Tibial nerve (tissue), 4 donors: ENCODE results near the gene ALPI. TPM values are rescaled to one million over a fixed set of nuclear protein-coding genes. Genes with fewer than 3 reads are reported as not detected.

ENCODE experiments used
- DNase-seq, 2 donors: peaks; one replicate each; pipeline ENCODE4 v3.0.0-alpha.2; 2019; ENCODE audit warnings: low spot score in 2 of 2
- H3K27ac ChIP-seq, 4 donors: fragments of 200-600 bp; sonication (generic) in 3 of 4; one replicate each; pipeline ENCODE4 v1.5.1; 2017 to 2019; ENCODE audit warnings: mild to moderate bottlenecking in 1 of 4
- H3K27me3 ChIP-seq, 2 donors: fragments of 200-600 bp; sonication (generic) in 1 of 2; one replicate each; pipeline versions ENCODE4 v1.5.1 to v1.6.0; 2017 to 2019
- H3K36me3 ChIP-seq, 3 donors: fragments of 200-600 bp; sonication (generic); one replicate each; pipeline ENCODE4 v1.5.1; 2018 to 2019
- H3K4me1 ChIP-seq, 4 donors: fragments of 200-600 bp; sonication (generic) in 3 of 4; one replicate each; pipeline ENCODE4 v1.5.1; 2017 to 2019
- H3K4me3 ChIP-seq, 4 donors: fragments of 200-600 bp; sonication (generic) in 3 of 4; one replicate each; pipeline ENCODE4 v1.5.1; 2017 to 2019; ENCODE audit warnings: mild to moderate bottlenecking in 1 of 4, moderate library complexity in 1 of 4
- H3K9me3 ChIP-seq, 4 donors: fragments of 200-600 bp; sonication (generic) in 3 of 4; one replicate each; pipeline ENCODE4 v1.5.1; 2017 to 2019
- EP300 ChIP-seq, 2 donors: sonication (generic); formaldehyde crosslinking; IDR thresholded peaks; one replicate each; pipeline ENCODE4 v1.6.1; 2017; ENCODE audit warnings: antibody characterized with exemption in 2 of 2, mild to moderate bottlenecking in 1 of 2
- POLR2A ChIP-seq, 2 donors: fragments of 450-650 bp; IDR thresholded peaks; one replicate each; pipeline ENCODE4 v1.6.1; 2017; ENCODE audit warnings: antibody characterized with exemption in 2 of 2, mild to moderate bottlenecking in 2 of 2, moderate library complexity in 2 of 2
- WGBS, 2 donors: methylation state at CpG; one replicate each; pipeline ENCODE4 v1.1.5; 2018; 5-methylcytosine and 5-hydroxymethylcytosine counted together
- total RNA-seq, 4 donors: library from RNA; depleted of rRNA; stranded (reverse); fragments of >200 nt; gene quantifications; one replicate each; pipeline ENCODE4 v1.1.0, GENCODE V29; 2016
- TF ChIP-seq, protein P1 (sequence below), 5 experiments: fragments of 200-600 bp in 3 of 5; fragments of 450-650 bp in 2 of 5; sonication (generic) in 3 of 5; IDR thresholded peaks; one replicate each; pipeline ENCODE4 v1.5.1; 2016 to 2019; ENCODE audit warnings: antibody characterized with exemption in 5 of 5, mild to moderate bottlenecking in 3 of 5, moderate library complexity in 2 of 5

The ALPI gene
- total RNA-seq, 4 donors from 2014 or later: not detected

GRCh38 chr2:232504438-232504837 is 48.5 kb downstream of the ALPI start:
- no peak overlapping the region for H3K27ac ChIP-seq
- 72 to 94% methylated on average over 2 of the region's 2 CpGs for WGBS, 2 donors

GRCh38 chr2:232505856-232506255 is 49.9 kb downstream of the ALPI start:
- Histone ChIP-seq H3K4me3 (no peak overlapping the region), H3K27me3 (peaks cover 0 to 53% of the 10 kb centered on the region in 2 donors), H3K36me3 (no peaks in the 10 kb centered on the region), H3K27ac (no peak overlapping the region), H3K4me1 (peaks cover 0 to 17% (median 3%) of the 10 kb centered on the region in 4 donors), H3K9me3 (no peaks in the 10 kb centered on the region)
- WGBS, 2 donors: 51 to 60% methylated on average over 7 to 10 of the region's 10 CpGs
- TF ChIP-seq POLR2A (IDR thresholded peaks at IDR 0.05): no peak
- TF ChIP-seq EP300 (IDR thresholded peaks at IDR 0.05): no peak
- TF ChIP-seq, protein P1, sequence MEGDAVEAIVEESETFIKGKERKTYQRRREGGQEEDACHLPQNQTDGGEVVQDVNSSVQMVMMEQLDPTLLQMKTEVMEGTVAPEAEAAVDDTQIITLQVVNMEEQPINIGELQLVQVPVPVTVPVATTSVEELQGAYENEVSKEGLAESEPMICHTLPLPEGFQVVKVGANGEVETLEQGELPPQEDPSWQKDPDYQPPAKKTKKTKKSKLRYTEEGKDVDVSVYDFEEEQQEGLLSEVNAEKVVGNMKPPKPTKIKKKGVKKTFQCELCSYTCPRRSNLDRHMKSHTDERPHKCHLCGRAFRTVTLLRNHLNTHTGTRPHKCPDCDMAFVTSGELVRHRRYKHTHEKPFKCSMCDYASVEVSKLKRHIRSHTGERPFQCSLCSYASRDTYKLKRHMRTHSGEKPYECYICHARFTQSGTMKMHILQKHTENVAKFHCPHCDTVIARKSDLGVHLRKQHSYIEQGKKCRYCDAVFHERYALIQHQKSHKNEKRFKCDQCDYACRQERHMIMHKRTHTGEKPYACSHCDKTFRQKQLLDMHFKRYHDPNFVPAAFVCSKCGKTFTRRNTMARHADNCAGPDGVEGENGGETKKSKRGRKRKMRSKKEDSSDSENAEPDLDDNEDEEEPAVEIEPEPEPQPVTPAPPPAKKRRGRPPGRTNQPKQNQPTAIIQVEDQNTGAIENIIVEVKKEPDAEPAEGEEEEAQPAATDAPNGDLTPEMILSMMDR (IDR thresholded peaks at IDR 0.05): no peak
- DNase-seq: no peak

More at GRCh38 chr2:232504438-232504837, 48.5 kb downstream of the ALPI start:
- peaks cover 0 to 17% (median 3%) of the 10 kb centered on the region in 4 donors for H3K4me1 ChIP-seq
- H3K9me3 ChIP-seq: no peaks in the 10 kb centered on the region
- peaks cover 0 to 53% of the 10 kb centered on the region in 2 donors for H3K27me3 ChIP-seq
- no peak for DNase-seq
- no peak for TF ChIP-seq POLR2A (IDR thresholded peaks at IDR 0.05)
- TF ChIP-seq, protein P1 (IDR thresholded peaks at IDR 0.05): no peak
- no peak for TF ChIP-seq EP300 (IDR thresholded peaks at IDR 0.05)
- H3K4me3 ChIP-seq: no peak overlapping the region
- H3K36me3 ChIP-seq: no peaks in the 10 kb centered on the region

DNA sequence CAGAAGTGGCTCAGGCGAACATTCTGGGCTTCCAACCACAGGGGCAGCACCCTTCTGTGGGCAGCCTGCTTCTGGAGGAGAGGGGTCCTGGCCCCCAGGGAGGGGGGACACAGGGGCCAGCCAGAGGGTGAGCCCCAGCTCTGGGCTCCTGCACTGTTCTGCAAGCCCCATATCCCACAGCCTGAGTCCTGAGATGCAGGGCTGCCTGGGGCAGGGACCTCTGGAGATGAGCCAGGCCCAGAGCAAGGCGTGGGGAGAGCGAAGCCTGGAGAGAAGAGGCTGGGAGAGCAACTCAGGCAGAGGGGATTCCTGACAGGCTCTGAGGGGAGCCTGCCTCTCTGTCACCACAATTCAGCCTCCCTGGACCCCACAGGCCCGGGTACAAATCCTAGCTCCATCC is 50.8 kb downstream of the ALPI start:
- H3K27me3 ChIP-seq: peaks cover 0 to 53% of the 10 kb centered on the region in 2 donors
- no peak overlapping the region for H3K27ac ChIP-seq
- no peak overlapping the region for H3K4me3 ChIP-seq
- WGBS, 2 donors: 47 to 72% methylated on average over 4 of the region's 4 CpGs
- peaks cover 0 to 17% (median 3%) of the 10 kb centered on the region in 4 donors for H3K4me1 ChIP-seq
- H3K36me3 ChIP-seq: no peaks in the 10 kb centered on the region
- DNase-seq: no peak
- TF ChIP-seq, protein P1 (IDR thresholded peaks at IDR 0.05): no peak
- TF ChIP-seq EP300 (IDR thresholded peaks at IDR 0.05) (no peak), POLR2A (IDR thresholded peaks at IDR 0.05) (no peak)
- H3K9me3 ChIP-seq: no peaks in the 10 kb centered on the region

DNA sequence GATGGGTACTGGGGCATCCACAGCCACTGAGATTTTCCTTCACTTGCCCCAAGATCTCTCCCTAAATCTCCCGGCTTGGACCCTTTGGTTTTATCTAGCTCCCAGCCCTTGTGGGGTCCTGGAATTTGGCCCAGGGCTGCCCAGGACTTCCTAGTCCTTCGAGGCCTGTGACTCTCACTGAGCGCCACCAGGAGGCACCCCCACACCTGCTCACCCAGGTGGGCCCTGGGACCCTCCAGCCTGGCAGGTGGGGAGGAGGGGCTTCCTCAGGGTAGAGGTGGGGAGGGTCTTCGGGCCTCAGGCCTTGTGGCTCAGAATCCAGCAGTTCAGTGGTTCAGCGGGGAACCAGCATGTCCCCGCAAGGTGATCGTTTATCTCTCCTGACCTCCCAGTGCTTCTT is 52.3 kb downstream of the ALPI start:
- H3K9me3 ChIP-seq: no peaks in the 10 kb centered on the region
- no peak for TF ChIP-seq POLR2A (IDR thresholded peaks at IDR 0.05)
- WGBS, 2 donors: 72 to 82% methylated on average over 6 to 7 of the region's 7 CpGs
- H3K4me1 ChIP-seq: peaks cover 0 to 6% (median under 1%) of the 10 kb centered on the region in 4 donors
- no peak overlapping the region for H3K27ac ChIP-seq
- DNase-seq: no peak
- no peak overlapping the region for H3K4me3 ChIP-seq
- H3K27me3 ChIP-seq: peaks cover 0 to 38% of the 10 kb centered on the region in 2 donors
- H3K36me3 ChIP-seq: no peaks in the 10 kb centered on the region

Other genes starting within 250 kb of the ALPI start
- not detected for gene ALPP, start 77.4 kb upstream of the ALPI start, total RNA-seq
- not detected for gene ALPG, start 49.3 kb upstream of the ALPI start, total RNA-seq
- gene ECEL1, start 31.7 kb downstream of the ALPI start, total RNA-seq: 1 to 10 TPM in 3 of 4 donors, not detected in 1; 1.0 to 7.3 (median 1.8) TPM
- gene PRSS56, start 64.2 kb downstream of the ALPI start, total RNA-seq: not detected
- not detected for gene CHRND, start 70.0 kb downstream of the ALPI start, total RNA-seq
- gene CHRNG, start 83.5 kb downstream of the ALPI start, total RNA-seq: not detected
- 1 to 10 TPM; 2.4 to 5.3 (median 4.2) TPM for gene TIGD1, start 94.4 kb downstream of the ALPI start, total RNA-seq
- gene EIF4E2, start 94.5 kb downstream of the ALPI start, total RNA-seq: 10 to 100 TPM; 23.8 to 38.5 (median 27.8) TPM
- 10 to 100 TPM; 29.1 to 48.7 (median 42.6) TPM for gene EFHD1, start 177.5 kb downstream of the ALPI start, total RNA-seq
- gene GIGYF2, start 241.2 kb downstream of the ALPI start, total RNA-seq: 100 to 1,000 TPM in 2 of 4 donors, 10 to 100 TPM in 2; 66.0 to 106 (median 86.4) TPM